Activated CD8-positive, alpha-beta memory T cell treated with anti-CD3 and anti-CD28 coated beads, Interleukin-2, amount 50 U/mL, for 1 hour (primary cell): ENCODE data around the gene OXSR1.
"Not testable (repeated sequence)": the region's sequence is repeated elsewhere in the genome, so short reads cannot be mapped to it uniquely, and the experiment has no call there.

Experiments used
- DNase-seq: peaks from one replicate; pipeline ENCODE4 v3.0.0-alpha.2; 2020; ENCODE audit errors: extremely low read depth

Gene OXSR1

DNA sequence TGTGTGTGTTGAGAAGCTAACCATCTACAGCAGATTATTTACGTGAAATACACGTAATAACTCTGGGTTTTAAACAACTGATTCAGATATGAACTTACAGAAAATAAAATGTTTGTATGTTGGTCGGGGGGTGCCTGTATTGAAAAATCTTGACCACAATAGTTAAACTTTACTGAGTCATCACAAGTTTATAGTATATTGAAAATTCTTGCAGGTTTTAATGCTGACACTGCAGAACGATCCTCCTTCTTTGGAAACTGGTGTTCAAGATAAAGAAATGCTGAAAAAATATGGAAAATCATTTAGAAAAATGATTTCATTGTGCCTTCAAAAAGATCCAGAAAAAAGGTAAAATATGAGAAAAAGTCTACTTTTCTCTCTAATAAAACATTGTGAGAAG lies 59.0 kb downstream of the OXSR1 start:
- DNase-seq, result no peak

DNA sequence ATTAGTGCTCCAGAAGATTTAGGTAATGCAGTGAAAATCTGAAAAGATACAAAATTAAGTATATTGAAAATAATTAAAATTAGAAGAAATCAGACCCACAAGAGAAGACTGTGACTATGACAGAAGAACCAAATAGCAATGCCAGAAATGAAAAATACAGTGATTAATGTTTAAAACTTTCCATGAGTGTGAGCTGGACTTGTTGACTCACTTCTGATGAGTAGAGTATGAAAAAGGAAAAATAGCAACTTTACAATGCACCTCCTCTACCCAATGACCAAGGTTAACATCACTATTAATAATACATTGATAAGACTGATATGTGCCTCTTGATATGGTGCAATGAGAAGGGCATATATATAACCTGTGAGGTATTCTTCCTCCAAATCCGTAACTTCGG lies 60.9 kb downstream of the OXSR1 start:
- DNase-seq, result no peak

DNA sequence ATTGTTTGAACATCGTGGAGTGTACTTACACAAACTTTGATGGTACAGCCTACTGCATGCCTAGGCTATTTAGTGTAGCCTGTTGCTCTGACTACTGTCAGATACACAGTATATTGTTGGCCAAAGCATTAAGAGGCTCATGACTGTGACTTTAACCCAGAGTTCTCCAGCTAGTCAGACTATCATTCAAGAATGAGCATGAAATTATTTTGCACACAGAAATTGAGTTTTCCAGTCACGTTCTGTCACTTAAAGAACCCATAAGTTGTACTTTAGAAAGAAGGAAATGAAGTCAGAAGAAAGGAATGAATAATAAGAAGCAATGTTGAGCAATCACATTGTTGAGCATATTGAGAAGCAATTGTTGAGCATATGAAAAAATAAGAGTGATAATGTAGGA lies 62.7 kb downstream of the OXSR1 start:
- no peak for DNase-seq

DNA sequence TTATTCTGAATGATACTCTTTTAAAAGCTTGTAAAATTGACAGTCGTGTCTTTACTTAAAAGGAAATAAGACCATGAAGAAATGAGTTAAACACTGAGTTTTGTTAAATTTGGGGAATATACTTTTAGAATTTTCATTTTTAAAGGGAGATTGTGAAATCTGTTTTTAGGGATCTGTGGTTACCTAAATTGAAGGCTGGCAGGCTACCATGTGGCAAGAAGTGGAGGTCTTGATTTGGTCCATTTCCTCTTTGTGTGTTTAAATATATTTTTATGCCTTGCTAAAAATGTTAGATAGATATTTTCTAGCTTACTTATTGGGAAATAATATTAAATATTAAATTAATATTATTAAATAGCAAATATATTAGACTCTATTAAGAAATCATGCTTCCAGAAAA lies 63.7 kb downstream of the OXSR1 start:
- no peak for DNase-seq

DNA sequence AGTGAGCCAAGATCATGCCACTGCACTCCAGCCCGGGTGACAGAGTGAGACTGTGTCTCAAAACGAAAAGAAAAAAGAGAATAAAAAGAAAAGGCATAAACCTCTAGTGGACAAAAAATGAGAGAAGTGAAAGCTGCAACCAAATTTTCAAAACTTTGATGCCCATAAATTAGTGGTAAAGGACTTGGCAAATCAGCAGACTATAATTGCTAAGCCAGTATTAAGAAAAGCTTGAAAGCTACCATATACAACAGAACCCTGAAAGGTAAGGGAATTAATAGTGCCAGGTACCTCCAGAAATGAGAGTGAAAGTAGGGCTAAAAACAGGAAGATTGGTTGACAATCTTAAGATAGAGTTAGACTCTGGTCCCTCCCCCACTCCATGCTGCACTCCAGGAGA lies 67.4 kb downstream of the OXSR1 start:
- DNase-seq, result no peak

DNA sequence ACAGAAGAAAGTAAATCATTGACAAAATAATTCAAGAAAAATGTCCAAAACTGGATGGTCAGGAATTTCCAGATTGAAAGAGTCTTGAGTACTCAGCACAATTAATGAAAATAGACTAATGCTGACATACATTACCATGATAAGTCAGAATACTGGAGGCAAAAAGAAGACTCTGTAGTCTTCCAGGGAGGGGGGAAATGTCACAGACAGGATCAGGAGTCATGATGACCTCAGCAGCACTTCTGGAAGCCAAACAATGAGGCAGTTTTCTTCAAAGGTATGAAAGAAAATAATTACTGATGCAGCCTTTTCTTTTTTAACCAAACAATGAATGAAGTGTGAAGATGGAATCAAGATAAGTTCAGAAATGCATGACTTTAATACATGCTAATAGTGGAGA lies 70.1 kb downstream of the OXSR1 start:
- no peak for DNase-seq

DNA sequence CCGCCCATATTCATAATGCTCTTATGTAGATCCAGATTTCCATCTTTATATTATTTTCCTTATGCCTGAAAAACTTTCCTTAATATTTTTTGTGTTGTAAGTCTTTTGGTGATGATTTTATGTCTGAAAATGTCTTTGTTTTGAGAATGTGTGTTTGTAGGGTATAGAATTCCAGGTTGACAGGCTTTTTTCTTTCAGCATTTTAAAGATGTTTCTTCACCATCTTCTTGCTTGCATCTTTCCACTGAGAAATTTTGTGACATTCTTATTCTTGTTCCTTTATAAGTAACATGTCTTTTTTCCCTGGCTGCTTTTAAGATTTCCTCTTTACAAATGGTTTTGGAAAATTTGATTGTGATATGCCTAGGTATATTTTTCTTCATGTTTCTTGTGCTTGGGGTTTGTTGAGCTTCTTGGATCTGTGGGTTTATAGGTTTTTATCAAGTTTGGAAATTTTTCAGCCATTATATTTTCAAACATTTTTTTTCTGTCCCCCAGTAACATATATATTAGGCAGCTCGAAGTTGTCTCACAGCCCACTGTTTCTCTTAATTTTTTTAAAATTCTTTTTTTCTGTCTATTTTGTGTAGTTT lies 73.2 kb downstream of the OXSR1 start:
- DNase-seq, result no peak

DNA sequence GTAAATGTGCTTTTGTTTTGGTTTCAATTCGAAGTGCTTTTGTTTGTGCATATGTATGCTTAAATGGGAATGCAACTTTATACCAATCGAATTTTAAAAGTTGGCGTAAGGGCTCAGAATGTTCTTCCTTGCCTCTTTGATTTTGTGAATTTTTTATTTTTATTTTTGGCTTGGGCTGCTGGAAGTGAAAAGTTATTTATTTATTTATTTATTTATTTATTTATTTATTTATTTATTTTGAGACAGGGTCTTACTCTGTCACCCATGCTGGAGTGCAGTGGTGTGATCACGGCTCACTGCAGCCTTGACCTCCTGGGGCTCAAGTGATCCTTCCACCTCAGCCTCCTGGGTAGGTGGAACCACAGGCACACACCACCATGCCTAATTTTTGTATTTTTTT lies 77.5 kb downstream of the OXSR1 start:
- DNase-seq, result not testable (repeated sequence)

DNA sequence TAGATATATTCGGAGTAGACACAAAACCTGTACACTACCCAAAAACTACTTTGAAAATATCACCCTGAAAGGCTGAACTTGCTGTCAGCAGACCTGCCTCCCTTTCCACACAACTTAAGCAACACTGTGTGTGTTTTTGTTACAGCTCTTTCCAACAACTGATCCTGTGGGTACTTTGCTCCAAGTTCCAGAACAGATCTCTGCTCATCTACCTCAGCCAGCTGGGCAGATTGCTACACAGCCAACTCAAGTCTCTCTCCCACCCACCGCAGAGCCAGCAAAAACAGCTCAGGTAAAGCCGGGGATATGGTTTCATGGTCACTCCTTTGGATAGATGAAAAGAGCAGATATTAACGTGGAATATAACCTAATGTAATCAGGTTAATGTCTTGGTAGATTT lies 80.6 kb downstream of the OXSR1 start:
- no peak for DNase-seq

DNA sequence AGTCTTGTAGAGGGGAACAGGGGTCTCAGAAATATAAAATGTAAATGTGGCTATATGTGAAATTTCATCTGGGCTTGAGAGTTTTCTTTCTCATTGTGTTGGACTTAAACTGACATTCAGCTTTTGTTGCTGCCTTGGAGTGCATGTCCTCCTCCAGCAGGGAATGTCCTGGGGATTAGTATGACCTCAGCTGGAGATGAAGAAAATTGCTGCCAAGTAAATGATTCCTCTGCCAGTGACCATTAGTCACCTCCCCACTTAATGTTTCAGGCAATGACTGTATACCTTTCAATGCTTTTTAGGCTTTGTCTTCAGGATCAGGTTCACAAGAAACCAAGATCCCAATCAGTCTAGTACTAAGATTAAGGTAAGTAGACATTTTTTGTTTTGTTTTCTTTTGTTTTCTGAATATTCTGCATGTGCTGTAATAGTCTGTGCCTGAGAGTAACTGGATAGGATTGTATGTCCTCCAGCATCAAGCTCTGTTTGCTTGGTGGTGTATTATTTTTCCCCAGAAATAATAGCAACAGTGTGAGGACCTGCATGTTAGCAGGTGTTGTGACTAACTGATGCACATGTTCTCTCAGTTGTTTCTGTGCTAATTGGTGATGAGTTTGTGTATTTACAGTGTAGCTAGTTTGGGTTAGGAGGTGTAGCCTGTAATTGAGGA lies 82.2 kb downstream of the OXSR1 start:
- DNase-seq, result no peak

DNA sequence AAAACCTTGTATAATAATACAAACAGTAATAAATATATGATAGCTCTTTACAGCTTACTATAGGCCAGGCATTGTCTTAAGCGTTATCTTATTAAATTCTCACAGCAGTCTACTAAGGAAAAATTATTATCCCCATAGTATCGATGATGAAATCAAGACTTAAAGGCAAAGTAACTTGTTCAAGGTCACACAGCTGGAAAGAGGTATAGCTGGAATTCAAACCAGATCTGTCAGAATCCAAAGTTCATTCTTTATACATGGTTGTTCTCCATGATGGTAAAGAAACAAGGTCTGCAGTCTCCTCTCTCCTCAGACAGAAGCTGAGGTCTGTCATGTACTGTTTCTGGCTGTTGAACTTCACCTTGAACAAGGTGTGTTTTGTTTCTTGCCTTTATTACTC lies 84.9 kb downstream of the OXSR1 start:
- no peak for DNase-seq

DNA sequence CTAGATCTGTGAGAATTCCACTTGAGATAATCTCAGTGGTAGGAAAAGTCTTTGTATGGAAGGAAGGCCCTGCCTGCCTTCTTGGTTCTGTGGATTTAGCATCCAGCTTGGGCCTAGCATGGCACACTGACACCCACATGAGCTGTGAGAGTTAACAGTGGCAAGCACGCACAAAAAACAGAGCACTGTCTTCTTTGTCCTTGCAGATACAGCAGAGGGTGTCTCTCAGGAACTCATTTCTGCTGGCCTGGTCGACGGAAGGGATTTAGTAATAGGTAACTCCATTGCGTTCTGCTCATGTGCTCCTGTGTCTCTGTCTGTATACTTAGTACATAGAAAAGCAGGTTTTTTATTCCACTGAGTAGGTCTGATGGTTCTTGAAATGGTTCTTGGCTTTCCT lies 85.9 kb downstream of the OXSR1 start:
- DNase-seq, result no peak

DNA sequence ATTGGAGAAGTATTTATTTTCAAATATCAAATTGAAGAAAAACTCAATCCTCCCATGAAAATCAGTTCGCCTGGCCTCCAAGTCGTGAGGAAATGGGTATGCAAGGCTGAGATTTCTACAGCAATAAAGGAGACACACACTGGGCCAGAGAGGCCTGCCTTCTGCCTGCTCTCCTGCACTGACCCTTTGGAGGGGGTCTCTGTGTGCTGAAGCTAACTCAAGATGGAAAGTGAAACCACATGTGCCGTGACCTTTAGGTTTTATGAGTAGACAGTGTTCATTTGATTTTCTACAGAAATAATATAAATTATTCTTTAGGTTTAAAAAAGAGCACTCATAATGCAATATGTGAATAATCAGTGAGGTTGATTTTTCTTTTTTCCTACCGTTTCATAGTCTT lies 88.4 kb downstream of the OXSR1 start:
- DNase-seq, result no peak

DNA sequence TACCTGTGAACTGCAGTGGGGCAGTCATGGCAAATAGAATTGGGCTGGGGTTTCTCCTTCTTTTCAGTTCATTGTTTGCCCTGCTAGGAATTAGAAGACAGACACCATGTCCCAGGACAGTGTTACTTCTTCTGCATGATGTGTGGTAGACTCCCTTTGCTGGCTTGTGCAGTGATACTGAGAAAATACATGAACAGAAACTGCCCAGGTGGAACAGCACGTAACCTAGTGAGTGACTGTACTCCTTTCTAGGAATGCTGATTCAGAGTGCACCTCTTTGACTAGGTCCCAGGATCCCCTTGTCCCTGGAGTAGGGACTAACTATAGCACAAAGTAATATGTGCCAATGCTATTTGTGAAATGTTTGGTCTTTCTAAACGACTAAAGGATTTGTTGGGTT lies 89.5 kb downstream of the OXSR1 start:
- DNase-seq, result no peak

DNA sequence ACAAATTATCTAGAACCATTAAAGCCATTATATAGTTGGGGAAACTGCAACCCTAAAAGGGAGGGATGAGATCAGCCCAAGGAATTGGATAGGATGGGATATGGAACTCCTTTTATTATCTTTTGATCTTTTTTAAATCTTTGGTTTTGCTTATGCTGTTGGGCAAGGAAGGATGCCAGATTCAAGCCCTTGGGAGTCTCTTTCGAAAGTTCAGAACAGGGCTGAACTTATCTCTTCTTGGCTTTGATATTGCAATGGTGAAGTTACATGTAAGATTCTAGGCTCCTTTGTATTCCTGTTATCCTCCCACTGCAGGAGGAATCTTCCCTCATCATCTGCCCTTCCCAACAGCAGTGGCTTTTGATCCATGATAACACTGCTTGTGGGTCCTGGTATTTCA lies 90.3 kb downstream of the OXSR1 start:
- DNase-seq, result no peak

DNA sequence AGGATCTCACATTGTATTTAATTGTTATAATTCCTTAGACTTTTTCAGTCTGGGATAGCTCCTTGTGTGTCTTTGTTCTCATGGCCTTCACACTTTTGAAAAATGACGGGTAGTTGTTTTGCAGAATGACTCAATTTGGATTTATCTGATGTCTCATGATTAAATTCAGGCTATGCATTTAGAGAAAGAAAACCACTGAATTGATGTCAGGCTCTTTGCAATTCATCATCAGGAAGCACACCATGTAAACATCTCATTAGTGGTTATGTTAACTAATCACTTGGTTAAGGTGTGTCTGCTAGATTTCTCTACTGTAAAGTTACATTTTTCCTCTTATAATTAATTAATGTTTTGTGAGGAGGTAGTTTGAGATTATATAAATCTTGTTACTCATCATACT lies 92.2 kb downstream of the OXSR1 start:
- DNase-seq, result no peak

DNA sequence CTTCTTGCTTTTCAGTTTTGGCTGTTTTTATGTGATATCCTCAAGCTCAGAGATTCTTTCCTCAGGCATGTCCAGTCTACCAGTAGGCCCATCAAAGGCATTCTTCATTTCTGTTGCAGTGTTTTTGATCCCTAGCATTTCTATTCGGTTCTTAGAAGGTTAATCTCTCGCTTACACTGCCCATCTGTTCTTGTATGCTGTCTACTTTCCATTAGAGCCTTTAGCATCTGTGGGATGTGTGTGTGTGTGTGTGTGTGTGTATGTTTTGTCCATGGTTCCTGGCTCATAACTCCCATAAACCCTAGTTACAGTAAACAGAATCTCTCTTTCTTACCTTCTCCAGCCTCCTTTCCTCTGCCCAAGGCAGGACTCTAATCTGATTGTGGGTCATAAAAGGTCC lies 95.1 kb downstream of the OXSR1 start:
- DNase-seq, result no peak

DNA sequence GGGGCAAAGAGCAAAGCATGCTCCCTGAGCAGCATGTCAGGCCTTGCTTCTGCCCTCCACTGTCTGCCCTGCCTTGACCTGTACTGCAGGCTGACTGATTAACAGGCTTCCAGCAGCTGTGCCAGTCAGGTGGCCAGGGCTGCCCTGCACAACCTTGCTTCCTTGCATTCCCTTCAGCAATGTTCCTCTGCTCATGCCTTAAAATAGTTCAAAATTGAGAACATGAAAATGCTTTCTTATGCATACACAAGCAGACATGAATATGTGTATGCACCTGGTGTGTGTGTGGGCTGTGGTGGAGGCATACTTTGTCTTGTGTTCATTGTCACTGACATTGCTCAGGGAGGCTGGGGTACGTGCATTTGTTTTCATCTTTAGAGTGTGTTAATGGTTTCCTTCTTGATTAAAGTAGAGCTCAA lies 99.0 kb downstream of the OXSR1 start:
- DNase-seq, result no peak

DNA sequence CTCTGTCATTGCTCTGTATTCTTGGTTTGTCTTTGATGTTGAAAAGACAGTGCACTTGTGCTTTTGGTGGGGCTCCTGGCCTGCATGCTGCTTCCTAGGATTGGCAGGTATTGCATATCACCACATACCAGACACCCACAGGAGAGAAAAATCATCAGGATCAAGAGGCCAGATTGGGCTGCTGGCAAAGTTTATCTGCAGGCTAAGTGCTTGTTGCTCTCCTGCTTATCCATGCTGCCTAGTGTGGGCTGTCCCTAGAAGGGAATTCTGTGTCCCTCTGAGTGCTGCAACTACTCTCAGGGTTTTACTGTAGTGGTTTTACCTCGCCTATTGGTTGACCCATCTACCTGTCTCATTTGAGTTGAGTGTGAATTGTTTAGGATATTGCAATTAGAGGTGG lies 99.4 kb downstream of the OXSR1 start:
- DNase-seq, result no peak

DNA sequence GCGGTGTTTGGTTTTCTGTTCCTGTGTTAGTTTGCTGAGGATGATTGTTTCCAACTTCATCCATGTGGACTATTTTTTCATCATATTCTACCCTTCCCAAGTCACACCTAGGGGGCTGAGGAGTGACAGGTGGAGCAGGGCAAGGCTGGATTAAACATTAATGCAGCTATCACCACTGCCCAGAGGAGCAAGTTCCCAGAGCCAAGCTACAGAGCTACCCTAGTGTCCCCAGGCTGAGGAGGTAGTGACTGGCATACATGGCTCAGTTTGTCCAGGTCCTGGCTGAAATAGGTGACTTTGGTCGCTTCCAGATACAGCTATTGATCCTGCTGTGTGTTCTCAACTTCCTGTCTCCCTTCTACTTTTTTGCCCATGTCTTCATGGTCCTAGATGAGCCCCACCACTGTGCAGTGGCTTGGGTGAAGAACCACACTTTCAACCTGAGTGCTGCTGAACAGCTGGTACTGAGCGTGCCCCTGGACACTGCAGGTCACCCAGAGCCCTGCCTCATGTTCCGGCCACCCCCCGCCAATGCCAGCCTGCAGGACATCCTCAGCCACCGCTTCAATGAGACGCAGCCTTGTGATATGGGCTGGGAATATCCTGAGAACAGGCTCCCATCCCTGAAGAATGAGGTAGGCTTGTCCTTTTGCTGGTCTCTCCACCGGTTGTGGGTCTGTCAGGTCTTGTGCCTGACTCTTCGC lies 100.4 kb downstream of the OXSR1 start, which contains the start of gene SLC22A13:
SLC22A13 (plus strand) TSS at position 209 of the 704 bp plus-strand sequence; CDS start at position 258, 49 bp downstream.
- DNase-seq, result no peak

DNA sequence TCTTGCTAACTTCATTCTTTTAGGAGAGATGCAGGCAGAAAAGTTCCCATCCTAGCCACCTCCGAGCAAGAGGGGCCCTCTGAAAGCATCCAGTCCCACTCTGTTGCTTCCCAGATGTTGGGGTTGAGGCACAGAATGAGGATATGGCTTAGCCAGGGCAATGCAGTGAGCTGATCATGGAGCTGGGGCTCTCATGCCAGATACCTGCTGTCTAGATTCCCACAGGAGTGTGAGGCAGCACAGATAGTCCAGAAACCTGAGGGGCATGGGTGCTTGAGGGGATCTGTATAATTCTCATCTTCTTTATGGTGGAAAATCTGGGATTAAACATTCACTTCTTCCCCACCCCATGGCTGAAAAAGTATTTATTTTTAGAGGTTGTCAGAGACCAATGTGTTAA lies 101.5 kb downstream of the OXSR1 start:
- no peak for DNase-seq

DNA sequence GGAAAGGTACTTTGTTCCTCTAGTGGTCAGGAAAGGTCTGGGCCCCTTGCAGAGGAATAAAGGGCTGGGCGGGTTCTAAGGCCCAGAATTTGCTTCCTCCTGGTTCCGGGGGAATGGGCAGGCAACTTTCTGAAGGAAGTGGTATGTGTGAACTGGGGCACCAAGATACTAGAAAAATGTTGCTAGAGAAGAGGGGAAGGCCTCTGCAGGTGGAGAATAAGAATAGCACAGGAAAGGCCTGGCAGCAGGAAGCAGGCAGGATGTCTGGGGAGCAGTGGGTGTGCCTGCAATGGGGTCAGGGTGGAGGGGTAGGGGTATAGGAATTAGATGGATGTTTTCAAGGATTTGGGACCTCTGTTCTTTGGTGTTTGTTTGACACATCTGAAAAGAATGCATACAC lies 102.3 kb downstream of the OXSR1 start:
- no peak for DNase-seq

DNA sequence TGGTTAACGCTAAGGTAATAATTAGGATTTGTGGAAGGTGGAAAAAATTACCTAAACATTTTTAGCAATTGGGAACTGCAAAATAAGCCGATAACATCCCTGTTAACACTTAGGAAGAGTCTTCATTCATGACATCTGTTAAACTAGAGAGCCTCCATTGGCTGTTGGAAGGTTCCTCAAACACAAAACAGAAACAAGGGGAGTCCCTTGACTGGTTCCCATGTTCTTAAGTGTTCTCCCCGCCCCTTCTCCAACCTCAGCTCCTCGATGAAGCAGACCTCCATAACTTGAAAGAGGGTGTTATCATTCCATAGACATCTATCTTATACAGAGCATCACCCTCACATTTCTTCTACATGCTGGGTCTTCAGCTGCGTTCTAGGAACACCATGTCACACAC lies 102.8 kb downstream of the OXSR1 start:
- no peak for DNase-seq
